ENCODE results near the gene TTC23.
"Not testable (repeated sequence)": the region's sequence is repeated elsewhere in the genome, so short reads cannot be mapped to it uniquely, and the experiment has no call there.

The TTC23 gene

GRCh38 chr15:99117563-99118257 is 131.7 kb downstream of the TTC23 start:
- in situ Hi-C loops (cut with MboI; ENCODE audit: low sequenced_read_pairs, unreplicated experiment), result no loop called here
- no peak for DNase-seq (ENCODE audit: low spot score)
- TF ChIP-seq CTCF (IDR thresholded peaks at IDR 0.05; ENCODE audit: borderline replicate concordance, control extremely low read depth, extremely low read depth, insufficient read depth, missing control alignments), result no peak

- DNase-seq (ENCODE audit: low spot score), result no peak
- in situ Hi-C loops (cut with MboI; ENCODE audit: low sequenced_read_pairs, unreplicated experiment), result no loop called here
- no peak for TF ChIP-seq CTCF (IDR thresholded peaks at IDR 0.05; ENCODE audit: borderline replicate concordance, control extremely low read depth, extremely low read depth, insufficient read depth, missing control alignments)
Observed at GRCh38 chr15:99117111-99117510, 132.3 kb downstream of the TTC23 start.

- in situ Hi-C loops (cut with MboI; ENCODE audit: low sequenced_read_pairs, unreplicated experiment), result no loop called here
- no peak for TF ChIP-seq CTCF (IDR thresholded peaks at IDR 0.05; ENCODE audit: borderline replicate concordance, control extremely low read depth, extremely low read depth, insufficient read depth, missing control alignments)
- DNase-seq (ENCODE audit: low spot score), result no peak
Observed at GRCh38 chr15:99115300-99116215, 133.8 kb downstream of the TTC23 start.

- no peak for DNase-seq (ENCODE audit: low spot score)
- in situ Hi-C loops (cut with MboI; ENCODE audit: low sequenced_read_pairs, unreplicated experiment), result no loop called here
- TF ChIP-seq CTCF (IDR thresholded peaks at IDR 0.05; ENCODE audit: borderline replicate concordance, control extremely low read depth, extremely low read depth, insufficient read depth, missing control alignments), result no peak
Observed at GRCh38 chr15:99114511-99115299, 134.7 kb downstream of the TTC23 start.

- TF ChIP-seq CTCF (IDR thresholded peaks at IDR 0.05; ENCODE audit: borderline replicate concordance, control extremely low read depth, extremely low read depth, insufficient read depth, missing control alignments), result no peak
- DNase-seq (ENCODE audit: low spot score), result no peak
- in situ Hi-C loops (cut with MboI; ENCODE audit: low sequenced_read_pairs, unreplicated experiment), result no loop called here
Observed at GRCh38 chr15:99113547-99114271, 135.7 kb downstream of the TTC23 start.

- in situ Hi-C loops (cut with MboI; ENCODE audit: low sequenced_read_pairs, unreplicated experiment); DNase-seq (ENCODE audit: low spot score): not testable (repeated sequence)
Observed at GRCh38 chr15:99111641-99112040, 137.7 kb downstream of the TTC23 start.
